H1 (cell line): ENCODE data around the gene ADAMTS8. TPM values are rescaled to one million over a fixed set of nuclear protein-coding genes. Genes with fewer than 3 reads are reported as not detected.

Source experiments
- CTCF ChIA-PET: fragments of 300-600 bp; sonication (Branson Sonifier 250); formaldehyde crosslinking; loops from one replicate; lab custom pipeline; 2021; ENCODE audit not compliant: partially characterized antibody; lab: Charles Lee
- POLR2A ChIA-PET: fragments of 300-600 bp; sonication (Branson Sonifier 250); formaldehyde crosslinking; loops from one replicate; lab custom pipeline; 2021; ENCODE audit warnings: inconsistent platforms; ENCODE audit not compliant: partially characterized antibody; lab: Charles Lee
- DNase-seq, 2 experiments: peaks; one replicate each; pipeline versions ENCODE4 v3.0.0 to v3.0.0-alpha.2; 2010 to 2022; ENCODE audit warnings: low spot score in 2 of 2, low read depth in 1 of 2, mixed read lengths in 1 of 2
- FAIRE-seq: peaks from 2 replicates; lab custom pipeline; 2011; peaks lifted over from hg19 to GRCh38; lab: Jason Lieb, UNC
- H2AFZ ChIP-seq: 2 replicates; pipeline ENCODE4 v1.8.1; 2012; ENCODE audit warnings: low read length, inconsistent platforms
- H2AK5ac ChIP-seq: 2 replicates; pipeline ENCODE4 v1.6.1; 2013; ENCODE audit warnings: low read depth, low read length
- H2BK120ac ChIP-seq: replicated peaks from 2 replicates; pipeline ENCODE3; 2013; ENCODE audit warnings: low read depth, low read length, inconsistent platforms
- H2BK12ac ChIP-seq: 2 replicates; pipeline ENCODE4 v1.6.1; 2013; ENCODE audit warnings: low read depth, low read length
- H2BK15ac ChIP-seq: 2 replicates; pipeline ENCODE4 v1.6.1; 2013; ENCODE audit warnings: low read length
- H2BK20ac ChIP-seq: 2 replicates; pipeline ENCODE4 v1.6.1; 2013; ENCODE audit warnings: low read length
- H2BK5ac ChIP-seq: 2 replicates; pipeline ENCODE4 v1.6.1; 2013; ENCODE audit warnings: low read depth, low read length
- H3K14ac ChIP-seq: 2 replicates; pipeline ENCODE4 v1.6.1; 2013; ENCODE audit warnings: inconsistent platforms; ENCODE audit not compliant: insufficient read length
- H3K18ac ChIP-seq: 2 replicates; pipeline ENCODE4 v1.6.1; 2013; ENCODE audit warnings: low read length; ENCODE audit errors: extremely low read depth
- H3K23ac ChIP-seq: 2 replicates; pipeline ENCODE4 v1.6.1; 2013; ENCODE audit warnings: inconsistent platforms; ENCODE audit not compliant: insufficient read length
- H3K23me2 ChIP-seq: 2 replicates; pipeline ENCODE4 v1.6.1; 2013; ENCODE audit warnings: low read depth, low read length
- H3K27ac ChIP-seq: 2 replicates; pipeline ENCODE4 v1.6.1; 2011; ENCODE audit warnings: low read depth, low read length, inconsistent platforms
- H3K27me3 ChIP-seq, 4 experiments: replicated peaks in 1 of 4; 1 replicate in 1 of 4; 2 replicates in 3 of 4; pipeline versions ENCODE4 v1.6.1 to v1.8.1; 2011 to 2013; ENCODE audit warnings: low read length in 3 of 4, mild to moderate bottlenecking in 3 of 4, inconsistent platforms in 2 of 4, mixed read lengths in 2 of 4, moderate library complexity in 1 of 4; ENCODE audit not compliant: control insufficient read depth in 3 of 4, insufficient read depth in 3 of 4; ENCODE audit errors: extremely low read depth in 1 of 4
- H3K36me3 ChIP-seq, 4 experiments: 2 replicates each; pipeline versions ENCODE4 v1.6.1 to v1.8.1; 2011 to 2013; ENCODE audit warnings: mild to moderate bottlenecking in 4 of 4, low read length in 3 of 4, moderate library complexity in 2 of 4, control low read depth in 1 of 4, inconsistent platforms in 1 of 4; ENCODE audit not compliant: insufficient read depth in 4 of 4, control insufficient read depth in 2 of 4
- H3K4ac ChIP-seq: replicated peaks from 2 replicates; pipeline ENCODE3; 2013; ENCODE audit warnings: low read length, low read depth, mixed read lengths, inconsistent platforms; ENCODE audit not compliant: insufficient read length
- H3K4me1 ChIP-seq, 4 experiments: replicated peaks in 1 of 4; 1 replicate in 1 of 4; 2 replicates in 3 of 4; pipeline versions ENCODE4 v1.6.1 to v1.8.1; 2011 to 2013; ENCODE audit warnings: low read length in 3 of 4, inconsistent platforms in 2 of 4, mixed read lengths in 1 of 4; ENCODE audit not compliant: insufficient read depth in 4 of 4, control insufficient read depth in 3 of 4
- H3K4me2 ChIP-seq, 2 experiments: 2 replicates each; pipeline versions ENCODE4 v1.6.1 to v1.8.1; 2011 to 2013; ENCODE audit warnings: low read depth in 2 of 2, low read length in 2 of 2, control low read depth in 1 of 2, inconsistent platforms in 1 of 2, mild to moderate bottlenecking in 1 of 2; ENCODE audit not compliant: insufficient read depth in 1 of 2
- H3K4me3 ChIP-seq, 4 experiments: fragments of 200-600, 300-600 bp in 1 of 4; sonication (generic), shearing (Covaris generic), sonication (Bioruptor Twin) in 1 of 4; 2 replicates each; pipeline versions ENCODE4 v1.5.1 to v1.8.1; 2011 to 2016; ENCODE audit warnings: low read length in 4 of 4, low read depth in 3 of 4, control low read depth in 2 of 4, inconsistent platforms in 2 of 4, mild to moderate bottlenecking in 2 of 4, mixed read lengths in 1 of 4, moderate library complexity in 1 of 4; ENCODE audit not compliant: insufficient read depth in 2 of 4; ENCODE audit errors: extremely low read depth in 1 of 4
- H3K56ac ChIP-seq: replicated peaks from 2 replicates; pipeline ENCODE3; 2013; ENCODE audit warnings: low read depth, mild to moderate bottlenecking, mixed read lengths, low read length, inconsistent platforms; ENCODE audit not compliant: insufficient read length
- H3K79me1 ChIP-seq: 2 replicates; pipeline ENCODE4 v1.6.1; 2013; ENCODE audit warnings: low read depth, low read length, control low read depth
- H3K79me2 ChIP-seq, 2 experiments: 2 replicates each; pipeline versions ENCODE4 v1.6.1 to v1.8.1; 2012 to 2013; ENCODE audit warnings: low read length in 2 of 2, mild to moderate bottlenecking in 2 of 2, inconsistent platforms in 1 of 2; ENCODE audit not compliant: insufficient read depth in 2 of 2, control insufficient read depth in 1 of 2
- H3K9ac ChIP-seq, 4 experiments: replicated peaks in 1 of 4; 1 replicate in 1 of 4; 2 replicates in 3 of 4; pipeline versions ENCODE4 v1.6.1 to v1.8.1; 2011 to 2013; ENCODE audit warnings: low read depth in 3 of 4, low read length in 3 of 4, control low read depth in 2 of 4, mild to moderate bottlenecking in 2 of 4, moderate library complexity in 2 of 4, inconsistent platforms in 1 of 4; ENCODE audit errors: extremely low read depth in 1 of 4
- H3K9me3 ChIP-seq, 2 experiments: 2 replicates each; pipeline versions ENCODE4 v1.6.1 to v1.8.1; 2012 to 2013; ENCODE audit warnings: mild to moderate bottlenecking in 2 of 2, moderate library complexity in 2 of 2, control low read depth in 1 of 2, inconsistent platforms in 1 of 2, low read depth in 1 of 2, low read length in 1 of 2, mixed read lengths in 1 of 2; ENCODE audit not compliant: insufficient read depth in 2 of 2
- H4K20me1 ChIP-seq, 2 experiments: replicated peaks in 1 of 2; 2 replicates each; pipeline versions ENCODE3 to v1.8.1; 2011 to 2013; ENCODE audit warnings: inconsistent platforms in 2 of 2, low read length in 2 of 2, mild to moderate bottlenecking in 1 of 2; ENCODE audit not compliant: insufficient read depth in 2 of 2, control insufficient read depth in 1 of 2
- H4K5ac ChIP-seq: 2 replicates; pipeline ENCODE4 v1.6.1; 2013; ENCODE audit warnings: low read length, low read depth, mixed read lengths, inconsistent platforms; ENCODE audit not compliant: insufficient read length
- H4K8ac ChIP-seq: 2 replicates; pipeline ENCODE4 v1.8.0; 2013; ENCODE audit warnings: mild to moderate bottlenecking, moderate library complexity, low read length, inconsistent platforms; ENCODE audit not compliant: insufficient read depth; ENCODE audit errors: extremely low read depth
- H4K91ac ChIP-seq: replicated peaks from 2 replicates; pipeline ENCODE3; 2013; ENCODE audit warnings: low read length, mixed read lengths, inconsistent platforms; ENCODE audit not compliant: insufficient read length
- CBX5 ChIP-seq: fragments of 300-800, 300-1000 bp; sonication (generic); IDR thresholded peaks from 2 replicates; pipeline ENCODE4 v1.7.1; 2016; ENCODE audit warnings: antibody characterized with exemption, low read length, low read depth
- EZH2 ChIP-seq: fragments of 200-600 bp; sonication (generic); IDR thresholded peaks from 2 replicates; pipeline ENCODE4 v1.7.1; 2012; ENCODE audit warnings: low read depth, mild to moderate bottlenecking, moderate library complexity, low read length, inconsistent platforms; ENCODE audit not compliant: severe bottlenecking
- JUND ChIP-seq: IDR thresholded peaks from 2 replicates; pipeline ENCODE4 v1.6.1; 2011; ENCODE audit warnings: mild to moderate bottlenecking, improper control_type of control experiment, low read length
- SIN3A ChIP-seq, 2 experiments: IDR thresholded peaks in 1 of 2; conservative IDR thresholded peaks in 1 of 2; 2 replicates each; pipeline ENCODE4 v1.6.1; 2011 to 2012; ENCODE audit warnings: low read length in 2 of 2, improper control_type of control experiment in 1 of 2, low read depth in 1 of 2, mild to moderate bottlenecking in 1 of 2
- SP1 ChIP-seq: IDR thresholded peaks from 2 replicates; pipeline ENCODE4 v1.6.1; 2011; ENCODE audit warnings: low read depth, low read length
- TAF7 ChIP-seq: optimal IDR thresholded peaks from 2 replicates; pipeline ENCODE3; 2011; ENCODE audit warnings: low read depth, mild to moderate bottlenecking, inconsistent platforms, low read length, moderate library complexity, borderline replicate concordance
- WGBS, 2 experiments: shearing (Covaris generic) in 1 of 2; methylation state at CpG; one replicate each; pipeline versions ENCODE4 v1.1.6 to v1.1.7; 2013 to 2015; ENCODE audit warnings: low lambda C conversion rate in 2 of 2, mixed read lengths in 2 of 2, inconsistent platforms in 1 of 2, low coverage in 1 of 2, missing lambda C conversion rate in 1 of 2; ENCODE audit not compliant: insufficient replicate concordance in 2 of 2, insufficient coverage in 1 of 2, insufficient read length in 1 of 2; ENCODE audit errors: extremely low coverage in 1 of 2, missing lambda C conversion rate in 1 of 2; 5-methylcytosine and 5-hydroxymethylcytosine counted together
- polyA plus RNA-seq, 7 experiments: library from polyadenylated mRNA; depleted of rRNA in 3 of 7; stranded (reverse) in 5 of 7; unstranded in 2 of 7; fragments of >200 nt in 5 of 7; fragments of 200-250 nt in 2 of 7; gene quantifications; 1 replicate in 5 of 7; 2 replicates in 1 of 7; 4 replicates in 1 of 7; pipeline versions ENCODE4 v1.2.1 to v1.2.3, GENCODE V29; 2011 to 2013; ENCODE audit warnings: missing spikeins in 2 of 7, mixed read lengths in 2 of 7
- total RNA-seq: library from RNA; stranded (reverse); fragmentation: NEBNext Ultra II Directional; extraction: Animal tissue kit (Norgen Biotek cat#: 25700); gene quantifications from 2 replicates; pipeline ENCODE4 v1.2.1, GENCODE V29; 2021
- TF ChIP-seq, protein P1 (sequence below), 3 experiments: IDR thresholded peaks; 1 replicate in 2 of 3; 2 replicates in 1 of 3; pipeline versions ENCODE4 v1.5.1 to v1.6.1; 2011; ENCODE audit warnings: low read length in 3 of 3, mild to moderate bottlenecking in 3 of 3, inconsistent platforms in 2 of 3, low read depth in 1 of 3, moderate library complexity in 1 of 3; ENCODE audit not compliant: insufficient read depth in 1 of 3; ENCODE audit errors: control extremely low read depth in 1 of 3

ADAMTS8 gene
- total and polyA plus RNA-seq, 2 of the 8 experiments (the other 6 are each of a cell fraction or from before 2014, with no cell fraction given): 9.3 to 16.6 TPM

DNA sequence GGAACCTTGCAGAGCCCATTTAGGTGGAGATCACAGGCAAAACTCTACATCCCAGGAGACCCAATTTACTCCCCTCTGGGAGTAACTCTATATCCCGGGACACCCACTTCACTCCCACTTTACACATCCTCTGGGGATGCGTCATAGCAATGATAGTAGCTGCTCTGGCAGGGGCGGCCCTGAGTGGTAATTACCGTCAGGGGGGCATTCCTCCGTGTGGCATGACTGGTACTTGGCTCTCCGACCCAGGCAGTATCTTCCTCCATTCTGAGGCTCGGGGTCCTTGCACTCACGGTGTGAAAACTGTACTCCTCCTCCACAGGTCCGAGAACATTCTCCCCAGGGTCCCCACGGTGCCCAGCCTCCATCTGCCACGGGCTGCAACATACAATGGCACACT is 17.2 kb downstream of the ADAMTS8 start:
- 92% methylated on average over 11 of the region's 11 CpGs; no CpG with 5 or more reads in 1 of the 2 experiments for WGBS, 2 experiments
- Histone ChIP-seq H3K27me3 (no peaks in the 10 kb centered on the region), H3K4me3 (no peak overlapping the region), H2BK120ac (no peak overlapping the region), H3K9me3 (no peaks in the 10 kb centered on the region), H3K56ac (no peak overlapping the region), H3K27ac (no peak overlapping the region), H3K36me3 (0 out of 8 replicates have a peak, but pooled peaks cover 0 to 2% (median 1%) of the 10 kb centered on the region in 4 experiments), H3K4me1 (no peaks in the 10 kb centered on the region; a peak in 1 of 7 replicates), H3K23ac (no peak overlapping the region), H4K20me1 (no peaks in the 10 kb centered on the region), H4K5ac (no peak overlapping the region), H3K79me1 (no peaks in the 10 kb centered on the region), H3K9ac (no peak overlapping the region), H2BK20ac (no peak overlapping the region), H2BK12ac (no peak overlapping the region), H4K91ac (peak overlapping the region; percentile 32), H2AK5ac (no peak overlapping the region), H3K4ac (no peak overlapping the region), H3K79me2 (no peaks in the 10 kb centered on the region), H3K23me2 (no peaks in the 10 kb centered on the region), H2BK15ac (no peak overlapping the region), H4K8ac (no peak overlapping the region), H3K4me2 (no peak overlapping the region), H2BK5ac (no peak overlapping the region), H3K18ac (no peak overlapping the region), H2AFZ (no peak overlapping the region), H3K14ac (no peak overlapping the region)
- DNase-seq (no peak), FAIRE-seq (no peak)
- ChIA-PET POLR2A (no interaction called here), CTCF (no interaction called here)
- TF ChIP-seq TAF7 (no peak), EZH2 (no peak), JUND (no peak), SP1 (no peak), CBX5 (no peak), SIN3A (conservative IDR thresholded peaks at IDR 0.05 in 1 of 2, IDR thresholded peaks at IDR 0.05 in 1 of 2; ENCODE audit: low read depth in 1 of 2, low read length in 2 of 2) (no peak)
- TF ChIP-seq, protein P1, sequence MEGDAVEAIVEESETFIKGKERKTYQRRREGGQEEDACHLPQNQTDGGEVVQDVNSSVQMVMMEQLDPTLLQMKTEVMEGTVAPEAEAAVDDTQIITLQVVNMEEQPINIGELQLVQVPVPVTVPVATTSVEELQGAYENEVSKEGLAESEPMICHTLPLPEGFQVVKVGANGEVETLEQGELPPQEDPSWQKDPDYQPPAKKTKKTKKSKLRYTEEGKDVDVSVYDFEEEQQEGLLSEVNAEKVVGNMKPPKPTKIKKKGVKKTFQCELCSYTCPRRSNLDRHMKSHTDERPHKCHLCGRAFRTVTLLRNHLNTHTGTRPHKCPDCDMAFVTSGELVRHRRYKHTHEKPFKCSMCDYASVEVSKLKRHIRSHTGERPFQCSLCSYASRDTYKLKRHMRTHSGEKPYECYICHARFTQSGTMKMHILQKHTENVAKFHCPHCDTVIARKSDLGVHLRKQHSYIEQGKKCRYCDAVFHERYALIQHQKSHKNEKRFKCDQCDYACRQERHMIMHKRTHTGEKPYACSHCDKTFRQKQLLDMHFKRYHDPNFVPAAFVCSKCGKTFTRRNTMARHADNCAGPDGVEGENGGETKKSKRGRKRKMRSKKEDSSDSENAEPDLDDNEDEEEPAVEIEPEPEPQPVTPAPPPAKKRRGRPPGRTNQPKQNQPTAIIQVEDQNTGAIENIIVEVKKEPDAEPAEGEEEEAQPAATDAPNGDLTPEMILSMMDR (IDR thresholded peaks at IDR 0.05; ENCODE audit: control extremely low read depth in 1 of 3, insufficient read depth in 1 of 3, low read depth in 1 of 3, low read length in 3 of 3): no peak
